B cell (primary cell): ENCODE measurements around the gene EYS.

ENCODE experiments used
- CTCF ChIP-seq: fragments of 200-600 bp; IDR thresholded peaks from one replicate; pipeline ENCODE4 v1.8.0; 2022; ENCODE audit warnings: antibody characterized with exemption, mild to moderate bottlenecking
- EZH2 ChIP-seq: IDR thresholded peaks from 2 replicates; pipeline ENCODE4 v1.6.1; 2012; ENCODE audit warnings: borderline replicate concordance, low read depth, mild to moderate bottlenecking, moderate library complexity, low read length; ENCODE audit not compliant: insufficient read depth, poor library complexity, severe bottlenecking

- TF ChIP-seq CTCF: no peak
- no peak for TF ChIP-seq EZH2
Measured at GRCh38 chr6:64258302-64258701, 1448.7 kb downstream of the EYS start.
